Glomerular visceral epithelial cell (primary cell): Measurements from ENCODE around the gene SLIT3.
A peak's percentile ranks its signal among the peaks of the same experiment; 100 is the strongest.
"Not testable (repeated sequence)": the region's sequence is repeated elsewhere in the genome, so short reads cannot be mapped to it uniquely, and the experiment has no call there.

Experiments
- DNase-seq: peaks from one replicate; pipeline ENCODE4 v3.0.0-alpha.2; 2016; ENCODE audit errors: extremely low spot score

The SLIT3 gene

GRCh38 chr5:169142264-169142970, 158.5 kb downstream of the SLIT3 start:
- no peak for DNase-seq

DNA sequence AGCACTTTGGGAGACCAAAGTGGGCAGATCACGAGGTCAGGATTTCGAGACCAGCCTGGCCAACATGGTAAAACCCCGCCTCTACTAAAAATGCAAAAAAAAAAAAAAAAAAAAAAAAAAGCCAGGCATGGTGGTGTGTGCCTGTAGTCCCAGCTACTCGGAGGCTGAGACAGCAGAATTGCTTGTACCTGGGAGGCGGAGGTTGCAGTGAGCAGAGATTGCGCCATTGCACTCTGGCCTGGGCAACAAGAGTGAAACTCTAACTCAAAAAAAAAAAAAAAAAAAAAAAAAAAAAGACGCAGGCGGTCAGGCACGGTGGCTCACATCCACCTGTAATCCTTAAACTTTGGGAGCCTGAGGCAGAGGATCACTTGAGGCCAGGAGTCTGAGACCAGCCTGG, 160.7 kb downstream of the SLIT3 start:
- not testable (repeated sequence) for DNase-seq

DNA sequence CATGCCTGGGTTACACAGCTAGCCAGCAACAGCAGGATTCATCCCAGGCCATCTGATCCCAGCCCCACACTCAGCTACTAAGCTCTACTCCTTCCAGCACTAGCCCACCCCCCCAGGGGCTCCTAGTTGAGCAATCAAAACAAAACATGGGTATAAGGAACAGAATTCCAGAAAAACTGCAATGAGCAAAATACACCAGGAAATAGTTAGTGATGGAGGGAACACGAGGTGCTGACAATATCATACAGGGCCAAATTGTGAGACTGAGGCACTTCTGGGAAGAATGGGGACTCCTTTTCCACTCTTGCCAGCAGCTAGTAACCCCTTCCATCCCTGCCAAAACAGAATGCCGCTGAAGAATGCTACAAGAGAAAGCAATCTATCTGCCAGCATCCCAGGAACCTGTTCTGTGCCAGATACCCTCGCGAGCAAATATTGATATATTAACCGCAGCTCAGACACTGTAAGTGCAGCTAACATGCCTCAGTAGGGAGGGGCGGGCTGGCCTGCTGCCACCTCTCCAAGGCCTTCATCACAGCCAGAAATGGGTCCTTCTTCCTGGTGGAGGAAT, 161.4 kb downstream of the SLIT3 start:
- no peak for DNase-seq

DNA sequence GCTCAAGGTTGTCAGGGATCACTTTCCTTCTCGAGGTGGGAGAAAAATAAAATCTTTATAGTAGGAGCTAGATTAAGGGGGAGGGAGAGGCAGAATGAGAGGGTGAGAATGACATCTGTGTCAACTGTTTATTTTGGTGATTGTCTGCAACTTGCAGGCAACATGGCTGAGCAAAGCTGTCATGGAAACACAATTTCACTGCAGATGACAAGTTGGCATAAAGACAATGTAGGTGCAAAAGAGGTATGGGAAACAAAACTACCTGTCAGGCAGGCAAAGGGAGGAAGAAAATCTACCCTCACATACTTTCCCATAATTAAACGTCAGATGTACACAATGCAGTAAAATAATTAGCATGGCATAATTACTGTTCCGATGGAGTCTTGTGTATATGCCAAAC, 167.4 kb downstream of the SLIT3 start:
- no peak for DNase-seq

DNA sequence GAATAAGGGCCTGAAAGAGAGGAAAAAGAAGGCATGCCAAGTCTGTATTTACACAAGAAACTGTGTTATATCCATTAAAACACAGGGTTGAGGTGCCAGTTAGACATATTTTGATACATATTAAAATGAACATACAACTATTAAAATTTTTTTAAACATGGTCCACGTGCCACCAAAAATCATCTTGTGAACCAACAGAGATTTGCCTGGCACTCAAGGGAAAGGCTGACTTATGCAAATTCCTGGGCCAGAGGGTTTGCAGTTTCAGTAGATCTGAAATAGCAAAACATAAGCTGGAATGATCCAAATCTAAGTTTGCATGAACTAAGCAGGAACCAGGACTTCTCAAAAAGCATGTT, 168.7 kb downstream of the SLIT3 start:
- no peak for DNase-seq

- DNase-seq = no peak
These were observed 169.2 kb downstream of the SLIT3 start for GRCh38 chr5:169131616-169132301.

GRCh38 chr5:169128679-169129078, 172.3 kb downstream of the SLIT3 start:
- DNase-seq = no peak

GRCh38 chr5:169127431-169127830, 173.5 kb downstream of the SLIT3 start:
- no peak for DNase-seq

- no peak for DNase-seq
These were observed 174.4 kb downstream of the SLIT3 start for GRCh38 chr5:169126481-169127021.

- no peak for DNase-seq
These were observed 175.4 kb downstream of the SLIT3 start for GRCh38 chr5:169125571-169125970.

GRCh38 chr5:169122951-169123350, 178.0 kb downstream of the SLIT3 start:
- DNase-seq = no peak

- DNase-seq = no peak
These were observed 179.1 kb downstream of the SLIT3 start for GRCh38 chr5:169121630-169122420.

DNA sequence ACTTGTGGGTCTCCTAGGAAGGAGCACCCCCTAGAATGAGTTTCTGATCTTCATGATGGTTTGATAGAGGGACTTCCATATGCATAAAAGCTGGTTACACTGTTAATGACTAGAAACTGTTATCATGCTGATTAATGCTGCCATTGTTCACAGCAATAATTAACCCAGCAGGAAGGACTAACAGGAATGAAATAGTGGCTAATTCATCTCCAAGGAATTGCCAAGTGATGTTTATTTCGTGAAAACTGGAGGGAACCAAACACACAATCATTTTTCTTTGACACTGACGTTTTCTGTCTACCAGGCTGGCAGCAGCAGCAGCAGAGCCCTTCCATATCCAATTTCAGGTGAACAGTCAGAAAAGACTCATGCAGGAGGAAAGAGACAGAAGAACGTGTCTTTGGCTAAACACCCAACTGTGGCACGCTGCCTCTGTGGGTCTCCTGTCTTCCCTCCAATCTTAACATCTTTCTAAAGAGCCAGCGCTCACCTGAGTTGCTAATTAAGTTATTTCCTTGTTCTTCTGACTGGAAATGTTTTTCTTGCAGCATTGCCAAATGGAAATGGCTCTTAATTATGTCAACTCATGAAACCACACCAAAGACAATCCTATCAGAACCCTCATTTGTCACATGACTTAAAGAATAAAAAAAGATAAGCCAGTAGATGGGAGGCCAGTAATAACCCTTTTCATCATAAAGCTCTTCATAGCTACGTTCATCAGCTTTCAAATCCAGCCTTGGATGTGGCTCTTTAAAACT, 181.5 kb downstream of the SLIT3 start:
- DNase-seq = no peak

- DNase-seq = peak; percentile 6
These were observed 183.9 kb downstream of the SLIT3 start for GRCh38 chr5:169116961-169117461.

DNA sequence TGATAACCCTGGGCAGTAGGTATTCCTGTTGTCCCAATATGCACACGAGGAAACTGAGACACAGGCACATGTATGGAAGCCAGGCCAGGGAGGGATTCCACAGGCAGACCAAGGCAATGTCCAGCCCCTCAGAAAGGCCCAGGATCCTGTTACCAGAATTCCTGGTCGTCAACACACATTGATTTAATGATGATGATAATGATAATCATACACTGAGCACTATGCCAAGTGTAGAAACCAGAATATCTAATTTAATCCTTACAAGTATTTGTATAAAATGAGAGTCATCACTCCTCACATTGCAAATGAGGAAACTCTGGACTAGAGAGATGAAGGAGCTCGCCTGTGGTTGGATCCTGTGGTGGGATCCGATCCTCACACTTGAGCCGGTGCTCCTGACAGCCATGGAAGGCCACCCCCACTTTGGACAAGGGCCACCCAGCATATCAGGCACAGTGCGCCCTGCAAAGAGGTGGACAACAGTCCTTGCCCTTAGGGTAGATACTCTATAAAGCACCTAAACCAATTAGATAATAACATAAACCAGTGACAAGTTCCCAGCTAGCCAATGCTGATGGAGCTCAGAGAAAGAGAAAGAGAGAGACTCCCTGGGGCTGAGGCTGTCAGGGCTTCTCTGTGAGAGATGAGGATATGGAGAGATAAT, 185.3 kb downstream of the SLIT3 start:
- DNase-seq = no peak

GRCh38 chr5:169114466-169115065, 186.4 kb downstream of the SLIT3 start:
- no peak for DNase-seq

DNA sequence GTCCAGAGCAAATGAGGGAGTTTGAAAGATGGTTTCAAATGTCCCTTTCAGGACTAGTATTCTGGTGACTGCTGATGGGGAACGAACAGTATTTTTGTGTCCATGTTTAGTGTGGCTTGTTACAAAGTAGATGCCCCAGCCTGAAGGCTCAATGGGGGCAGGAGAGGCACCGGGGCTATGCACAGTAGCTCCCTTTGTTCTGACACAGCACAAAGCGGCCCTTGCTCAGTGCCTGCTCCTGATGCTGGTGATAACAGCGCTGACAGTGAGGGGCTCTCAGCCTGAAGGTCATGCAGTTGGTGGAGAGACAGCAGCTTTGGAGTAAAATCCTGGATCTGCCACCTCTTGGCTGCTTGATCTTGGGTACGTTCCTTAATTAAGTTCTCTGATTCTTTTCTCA, 188.9 kb downstream of the SLIT3 start:
- no peak for DNase-seq

GRCh38 chr5:169106911-169107706, 193.8 kb downstream of the SLIT3 start:
- no peak for DNase-seq

DNA sequence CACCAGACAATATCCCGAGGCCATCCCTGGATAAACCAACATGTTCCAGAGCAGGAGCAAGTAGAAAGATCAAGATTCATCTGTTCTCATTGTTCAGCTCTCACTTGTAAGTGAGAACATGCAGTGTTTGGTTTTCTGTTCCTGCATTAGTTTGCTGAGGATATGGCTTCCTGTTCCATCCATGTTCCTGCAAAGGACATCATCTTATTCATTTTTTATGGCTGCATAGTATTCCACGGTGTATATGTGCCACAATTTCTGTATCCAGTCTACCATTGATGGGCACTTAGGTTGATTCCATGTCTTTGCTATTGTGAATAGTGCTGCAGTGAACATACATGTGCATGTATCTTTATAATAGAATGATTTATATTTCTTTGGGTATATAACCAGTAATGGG, 195.4 kb downstream of the SLIT3 start:
- DNase-seq = not testable (repeated sequence)
